ENCODE measurements around the gene SLC19A3.

- TF ChIP-seq CTCF (conservative IDR thresholded peaks at IDR 0.05; ENCODE audit: low read depth, low read length) (no peak), EZH2 (IDR thresholded peaks at IDR 0.05; ENCODE audit: borderline replicate concordance, low read depth, low read length, poor library complexity, severe bottlenecking) (no peak)
Measured at GRCh38 chr2:227707390-227707789, 10.4 kb downstream of the SLC19A3 start.

All from A673 (cell line).